ENCODE results near the gene DTNBP1. TPM values are rescaled to one million over a fixed set of nuclear protein-coding genes. Genes with fewer than 3 reads are reported as not detected.

DTNBP1 gene
- total RNA-seq, 1 experiment from 2014 or later: 20.7 TPM

- Histone ChIP-seq H3K4me3 (ENCODE audit: low read depth, low read length) (no peak overlapping the region), H3K4me1 (no peaks in the 10 kb centered on the region), H3K9me3 (no peaks in the 10 kb centered on the region), H3K36me3 (ENCODE audit: control insufficient read depth, insufficient read depth, low read length) (peaks cover 2% of the 10 kb centered on the region), H3K27me3 (replicated peaks; ENCODE audit: control insufficient read depth, insufficient read depth, low read length) (no peaks in the 10 kb centered on the region)
- ChIA-PET CTCF (no interaction called here), POLR2A (interaction anchor here (0.5 to 0.6 kb wide), 2 partner anchors 39 to 1390 kb away, joined by 3 to 6 read pairs; no protein-coding TSS in a partner anchor)
- H3K27me3 Mint-ChIP-seq (ENCODE audit: insufficient read depth, unreplicated experiment): no peaks in the 10 kb centered on the region
- no peak overlapping the region for H3K4me3 Mint-ChIP-seq (ENCODE audit: unreplicated experiment)
- no TSS peak for BruUV-seq (replicated peaks)
- H3K9me3 Mint-ChIP-seq (ENCODE audit: unreplicated experiment): no peaks in the 10 kb centered on the region
- TF ChIP-seq, protein P1, sequence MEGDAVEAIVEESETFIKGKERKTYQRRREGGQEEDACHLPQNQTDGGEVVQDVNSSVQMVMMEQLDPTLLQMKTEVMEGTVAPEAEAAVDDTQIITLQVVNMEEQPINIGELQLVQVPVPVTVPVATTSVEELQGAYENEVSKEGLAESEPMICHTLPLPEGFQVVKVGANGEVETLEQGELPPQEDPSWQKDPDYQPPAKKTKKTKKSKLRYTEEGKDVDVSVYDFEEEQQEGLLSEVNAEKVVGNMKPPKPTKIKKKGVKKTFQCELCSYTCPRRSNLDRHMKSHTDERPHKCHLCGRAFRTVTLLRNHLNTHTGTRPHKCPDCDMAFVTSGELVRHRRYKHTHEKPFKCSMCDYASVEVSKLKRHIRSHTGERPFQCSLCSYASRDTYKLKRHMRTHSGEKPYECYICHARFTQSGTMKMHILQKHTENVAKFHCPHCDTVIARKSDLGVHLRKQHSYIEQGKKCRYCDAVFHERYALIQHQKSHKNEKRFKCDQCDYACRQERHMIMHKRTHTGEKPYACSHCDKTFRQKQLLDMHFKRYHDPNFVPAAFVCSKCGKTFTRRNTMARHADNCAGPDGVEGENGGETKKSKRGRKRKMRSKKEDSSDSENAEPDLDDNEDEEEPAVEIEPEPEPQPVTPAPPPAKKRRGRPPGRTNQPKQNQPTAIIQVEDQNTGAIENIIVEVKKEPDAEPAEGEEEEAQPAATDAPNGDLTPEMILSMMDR (IDR thresholded peaks at IDR 0.05; ENCODE audit: insufficient read depth in 1 of 2, low read depth in 1 of 2, low read length in 1 of 2, severe bottlenecking in 1 of 2, unreplicated experiment in 1 of 2): no peak
- peaks cover 61% of the 10 kb centered on the region for H3K36me3 Mint-ChIP-seq (ENCODE audit: insufficient read depth, unreplicated experiment)
- H3K27ac Mint-ChIP-seq (ENCODE audit: unreplicated experiment): no peak overlapping the region
- no peaks in the 10 kb centered on the region for H3K4me1 Mint-ChIP-seq (ENCODE audit: low read depth, unreplicated experiment)
- no peak for DNase-seq
- intact Hi-C loops (cut with micrococcal nuclease; ENCODE audit: unreplicated experiment): no loop called here
These were observed 148.8 kb downstream of the DTNBP1 start for GRCh38 chr6:15513801-15514711.

DNA sequence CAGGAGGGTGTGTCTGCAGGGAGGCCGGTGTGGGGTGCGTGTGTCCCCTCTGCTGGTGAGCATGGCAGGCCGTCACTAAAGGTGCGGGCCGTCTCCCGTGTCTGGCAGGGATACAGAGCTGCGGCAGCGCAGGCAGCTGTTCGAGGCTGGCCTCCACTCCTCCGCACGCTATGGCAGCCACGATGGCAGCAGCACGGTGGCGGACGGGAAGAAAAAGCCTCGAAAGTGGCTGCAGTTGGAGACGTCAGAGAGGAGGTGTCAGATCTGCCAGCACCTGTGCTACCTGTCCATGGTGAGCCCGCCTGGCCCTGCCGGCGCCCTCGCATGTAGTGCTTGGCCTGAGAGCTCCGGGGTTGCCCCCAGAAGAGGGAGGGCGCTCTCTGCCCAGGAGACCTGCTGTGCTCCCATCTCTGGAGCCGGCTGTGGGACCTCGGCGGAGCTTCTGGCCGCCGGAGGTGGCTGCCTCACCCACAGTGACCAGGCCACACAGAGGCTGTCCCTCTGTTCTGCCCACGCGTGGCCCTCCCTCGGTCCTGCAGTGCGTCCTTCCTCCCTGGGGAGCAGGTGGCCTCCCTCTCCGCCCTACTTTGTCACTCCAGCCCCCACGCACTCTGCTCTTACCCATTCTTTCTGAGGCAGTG is 149.6 kb downstream of the DTNBP1 start:
- TF ChIP-seq, protein P1 (IDR thresholded peaks at IDR 0.05; ENCODE audit: insufficient read depth in 1 of 2, low read depth in 1 of 2, low read length in 1 of 2, severe bottlenecking in 1 of 2, unreplicated experiment in 1 of 2): no peak
- Histone ChIP-seq H3K36me3 (ENCODE audit: control insufficient read depth, insufficient read depth, low read length) (peaks cover 2% of the 10 kb centered on the region), H3K27me3 (replicated peaks; ENCODE audit: control insufficient read depth, insufficient read depth, low read length) (no peaks in the 10 kb centered on the region), H3K4me1 (no peaks in the 10 kb centered on the region), H3K9me3 (no peaks in the 10 kb centered on the region), H3K4me3 (ENCODE audit: low read depth, low read length) (no peak overlapping the region)
- ChIA-PET CTCF (no interaction called here), POLR2A (interaction anchor here (0.5 kb wide), 1 partner anchor 1389 kb away, joined by 6 read pairs; no protein-coding TSS in a partner anchor)
- H3K4me3 Mint-ChIP-seq (ENCODE audit: unreplicated experiment): no peak overlapping the region
- peaks cover 53% of the 10 kb centered on the region for H3K36me3 Mint-ChIP-seq (ENCODE audit: insufficient read depth, unreplicated experiment)
- no peaks in the 10 kb centered on the region for H3K4me1 Mint-ChIP-seq (ENCODE audit: low read depth, unreplicated experiment)
- DNase-seq: no peak
- no peaks in the 10 kb centered on the region for H3K9me3 Mint-ChIP-seq (ENCODE audit: unreplicated experiment)
- intact Hi-C loops (cut with micrococcal nuclease; ENCODE audit: unreplicated experiment): no loop called here
- H3K27me3 Mint-ChIP-seq (ENCODE audit: insufficient read depth, unreplicated experiment): no peaks in the 10 kb centered on the region
- no TSS peak for BruUV-seq (replicated peaks)
- no peak overlapping the region for H3K27ac Mint-ChIP-seq (ENCODE audit: unreplicated experiment)

GRCh38 chr6:15512721-15513120 is 150.1 kb downstream of the DTNBP1 start:
- TF ChIP-seq, protein P1 (IDR thresholded peaks at IDR 0.05; ENCODE audit: insufficient read depth in 1 of 2, low read depth in 1 of 2, low read length in 1 of 2, severe bottlenecking in 1 of 2, unreplicated experiment in 1 of 2): no peak
- Histone ChIP-seq H3K36me3 (ENCODE audit: control insufficient read depth, insufficient read depth, low read length) (peaks cover 2% of the 10 kb centered on the region), H3K27me3 (replicated peaks; ENCODE audit: control insufficient read depth, insufficient read depth, low read length) (no peaks in the 10 kb centered on the region), H3K4me3 (ENCODE audit: low read depth, low read length) (no peak overlapping the region), H3K4me1 (no peaks in the 10 kb centered on the region), H3K9me3 (no peaks in the 10 kb centered on the region)
- no peak overlapping the region for H3K4me3 Mint-ChIP-seq (ENCODE audit: unreplicated experiment)
- CTCF ChIA-PET: no interaction called here
- no TSS peak for BruUV-seq (replicated peaks)
- no peaks in the 10 kb centered on the region for H3K27me3 Mint-ChIP-seq (ENCODE audit: insufficient read depth, unreplicated experiment)
- POLR2A ChIA-PET: no interaction called here
- intact Hi-C loops (cut with micrococcal nuclease; ENCODE audit: unreplicated experiment): no loop called here
- no peaks in the 10 kb centered on the region for H3K4me1 Mint-ChIP-seq (ENCODE audit: low read depth, unreplicated experiment)
- DNase-seq: no peak
- peaks cover 48% of the 10 kb centered on the region for H3K36me3 Mint-ChIP-seq (ENCODE audit: insufficient read depth, unreplicated experiment)
- no peak overlapping the region for H3K27ac Mint-ChIP-seq (ENCODE audit: unreplicated experiment)
- no peaks in the 10 kb centered on the region for H3K9me3 Mint-ChIP-seq (ENCODE audit: unreplicated experiment)

Data from Caco-2 (cell line).